ENCODE measurements around the gene BRSK2.
"Not testable (repeated sequence)": the region's sequence is repeated elsewhere in the genome, so short reads cannot be mapped to it uniquely, and the experiment has no call there.

The BRSK2 gene

DNA sequence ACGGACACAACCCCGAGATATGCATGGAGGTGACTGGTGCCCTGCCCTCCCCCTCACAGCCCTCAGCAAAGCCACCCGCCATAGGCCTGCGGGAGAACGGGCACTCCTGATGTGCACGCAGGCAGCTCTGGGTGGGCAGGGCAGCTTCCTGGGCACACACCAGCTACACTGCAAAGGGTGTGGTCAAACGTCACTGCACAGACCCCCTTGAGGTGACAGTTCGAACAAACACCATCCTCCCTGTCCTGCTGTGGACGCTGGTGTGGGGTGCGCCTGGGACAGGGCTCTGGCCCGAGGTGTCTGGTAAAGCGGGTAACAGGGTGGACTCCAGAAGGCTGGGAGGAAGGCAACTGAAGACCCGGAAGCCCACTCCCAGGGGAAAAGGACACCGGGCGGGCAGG, 118.8 kb downstream of the BRSK2 start:
- TF ChIP-seq CSDC2 (CRISPR knock-in tag; IDR thresholded peaks at IDR 0.05), result no peak
- TF ChIP-seq ZFP3 (CRISPR knock-in tag; IDR thresholded peaks at IDR 0.05), result no peak

GRCh38 chr11:1508986-1509385, 119.3 kb downstream of the BRSK2 start:
- ATAC-seq, result no peak
- TF ChIP-seq ZFP30 (CRISPR knock-in tag; IDR thresholded peaks at IDR 0.05), result no peak

More for the DNA sequence above, 118.8 kb downstream of the BRSK2 start:
- no peak for ATAC-seq

DNA sequence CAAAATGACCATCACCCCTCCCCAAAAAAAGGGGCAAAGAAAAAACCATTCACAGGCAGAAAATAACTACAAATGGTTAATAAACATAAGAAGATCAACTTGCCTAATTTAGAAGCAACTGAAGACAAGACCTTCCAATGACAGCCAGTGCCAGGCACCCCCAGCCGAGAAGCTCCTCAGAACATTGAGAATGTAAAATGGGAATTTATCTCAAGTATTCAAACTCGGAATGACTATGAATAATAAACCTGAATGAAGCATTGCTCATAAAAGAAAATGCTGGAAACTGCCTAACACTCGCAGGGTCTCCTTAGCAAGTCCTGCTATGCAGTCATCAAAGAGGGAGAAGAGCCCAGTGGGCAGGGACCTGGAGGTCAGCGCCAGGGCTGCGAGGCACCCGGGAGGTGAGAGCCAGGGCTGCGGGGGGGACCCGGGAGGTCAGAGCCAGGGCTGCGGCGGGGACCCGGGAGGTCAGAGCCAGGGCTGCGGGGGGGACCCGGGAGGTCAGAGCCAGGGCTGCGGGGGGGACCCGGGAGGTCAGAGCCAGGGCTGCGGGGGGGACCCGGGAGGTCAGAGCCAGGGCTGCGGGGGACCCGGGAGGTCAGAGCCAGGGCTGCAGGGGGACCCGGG, 120.0 kb downstream of the BRSK2 start:
- no peak for ATAC-seq
- TF ChIP-seq OSR1 (CRISPR knock-in tag; IDR thresholded peaks at IDR 0.05) (no peak), RARB (CRISPR knock-in tag; IDR thresholded peaks at IDR 0.05) (no peak), GLIS3 (CRISPR knock-in tag; IDR thresholded peaks at IDR 0.05) (no peak)

DNA sequence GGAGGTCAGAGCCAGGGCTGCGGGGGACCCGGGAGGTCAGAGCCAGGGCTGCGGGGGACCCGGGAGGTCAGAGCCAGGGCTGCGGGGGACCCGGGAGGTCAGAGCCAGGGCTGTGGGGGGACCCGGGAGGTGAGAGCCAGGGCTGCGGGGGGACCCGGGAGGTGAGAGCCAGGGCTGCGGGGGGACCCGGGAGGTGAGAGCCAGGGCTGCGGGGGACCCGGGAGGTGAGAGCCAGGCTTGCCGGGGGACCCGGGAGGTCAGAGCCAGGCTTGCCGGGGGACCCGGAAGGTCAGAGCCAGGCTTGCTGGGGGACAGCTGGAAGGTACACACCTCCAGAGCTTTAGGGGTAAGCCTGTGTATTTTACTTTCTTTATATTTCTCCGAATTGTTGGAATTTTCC, 120.6 kb downstream of the BRSK2 start:
- not testable (repeated sequence) for ATAC-seq

GRCh38 chr11:1510928-1511327, 121.2 kb downstream of the BRSK2 start:
- ATAC-seq, result no peak
- TF ChIP-seq ZC3H10 (CRISPR knock-in tag; IDR thresholded peaks at IDR 0.05), result no peak
- TF ChIP-seq RARB (CRISPR knock-in tag; IDR thresholded peaks at IDR 0.05), result no peak
- no peak for TF ChIP-seq BACH2 (CRISPR knock-in tag; IDR thresholded peaks at IDR 0.05; ENCODE audit: borderline replicate concordance)
- TF ChIP-seq CREB5 (CRISPR knock-in tag; IDR thresholded peaks at IDR 0.05; ENCODE audit: low read depth), result no peak
- TF ChIP-seq ARNTL (CRISPR knock-in tag; IDR thresholded peaks at IDR 0.05; ENCODE audit: borderline replicate concordance, low read depth), result no peak
- no peak for TF ChIP-seq TOX (CRISPR knock-in tag; IDR thresholded peaks at IDR 0.05; ENCODE audit: borderline replicate concordance)
- TF ChIP-seq OSR1 (CRISPR knock-in tag; IDR thresholded peaks at IDR 0.05), result no peak
- TF ChIP-seq ZNF8 (CRISPR knock-in tag; IDR thresholded peaks at IDR 0.05), result no peak
- no peak for TF ChIP-seq TSHZ2 (CRISPR knock-in tag; IDR thresholded peaks at IDR 0.05)
- TF ChIP-seq ZNF565 (CRISPR knock-in tag; conservative IDR thresholded peaks at IDR 0.05; ENCODE audit: low read depth), result no peak
- TF ChIP-seq TCF4 (CRISPR knock-in tag; IDR thresholded peaks at IDR 0.05; ENCODE audit: borderline replicate concordance), result no peak
- TF ChIP-seq, protein P1, sequence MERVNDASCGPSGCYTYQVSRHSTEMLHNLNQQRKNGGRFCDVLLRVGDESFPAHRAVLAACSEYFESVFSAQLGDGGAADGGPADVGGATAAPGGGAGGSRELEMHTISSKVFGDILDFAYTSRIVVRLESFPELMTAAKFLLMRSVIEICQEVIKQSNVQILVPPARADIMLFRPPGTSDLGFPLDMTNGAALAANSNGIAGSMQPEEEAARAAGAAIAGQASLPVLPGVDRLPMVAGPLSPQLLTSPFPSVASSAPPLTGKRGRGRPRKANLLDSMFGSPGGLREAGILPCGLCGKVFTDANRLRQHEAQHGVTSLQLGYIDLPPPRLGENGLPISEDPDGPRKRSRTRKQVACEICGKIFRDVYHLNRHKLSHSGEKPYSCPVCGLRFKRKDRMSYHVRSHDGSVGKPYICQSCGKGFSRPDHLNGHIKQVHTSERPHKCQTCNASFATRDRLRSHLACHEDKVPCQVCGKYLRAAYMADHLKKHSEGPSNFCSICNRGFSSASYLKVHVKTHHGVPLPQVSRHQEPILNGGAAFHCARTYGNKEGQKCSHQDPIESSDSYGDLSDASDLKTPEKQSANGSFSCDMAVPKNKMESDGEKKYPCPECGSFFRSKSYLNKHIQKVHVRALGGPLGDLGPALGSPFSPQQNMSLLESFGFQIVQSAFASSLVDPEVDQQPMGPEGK (CRISPR knock-in tag; IDR thresholded peaks at IDR 0.05; ENCODE audit: borderline replicate concordance), result no peak
- no peak for TF ChIP-seq CSDC2 (CRISPR knock-in tag; IDR thresholded peaks at IDR 0.05)
- no peak for TF ChIP-seq GLIS3 (CRISPR knock-in tag; IDR thresholded peaks at IDR 0.05)
- TF ChIP-seq ZNF70 (CRISPR knock-in tag; IDR thresholded peaks at IDR 0.05), result no peak
- TF ChIP-seq CSRNP3 (CRISPR knock-in tag; IDR thresholded peaks at IDR 0.05), result no peak
- TF ChIP-seq SNAI2 (CRISPR knock-in tag; IDR thresholded peaks at IDR 0.05), result no peak
- TF ChIP-seq ZFP30 (CRISPR knock-in tag; IDR thresholded peaks at IDR 0.05), result no peak
- no peak for TF ChIP-seq ESRRG (CRISPR knock-in tag; IDR thresholded peaks at IDR 0.05)
- no peak for TF ChIP-seq ZFP3 (CRISPR knock-in tag; IDR thresholded peaks at IDR 0.05)

Data from SK-N-SH treated with all-trans-retinoic acid at 6 μM for 48 hours (cell line).